Activated naive CD4-positive, alpha-beta T cell (primary cell): Measurements from ENCODE around the gene IGFL3.
"Not testable (repeated sequence)": the region's sequence is repeated elsewhere in the genome, so short reads cannot be mapped to it uniquely, and the experiment has no call there.

Source experiments
- DNase-seq, 4 experiments: peaks; one replicate each; lab custom pipeline; 2025; lab: John Stamatoyannopoulos, UW

Gene IGFL3

DNA sequence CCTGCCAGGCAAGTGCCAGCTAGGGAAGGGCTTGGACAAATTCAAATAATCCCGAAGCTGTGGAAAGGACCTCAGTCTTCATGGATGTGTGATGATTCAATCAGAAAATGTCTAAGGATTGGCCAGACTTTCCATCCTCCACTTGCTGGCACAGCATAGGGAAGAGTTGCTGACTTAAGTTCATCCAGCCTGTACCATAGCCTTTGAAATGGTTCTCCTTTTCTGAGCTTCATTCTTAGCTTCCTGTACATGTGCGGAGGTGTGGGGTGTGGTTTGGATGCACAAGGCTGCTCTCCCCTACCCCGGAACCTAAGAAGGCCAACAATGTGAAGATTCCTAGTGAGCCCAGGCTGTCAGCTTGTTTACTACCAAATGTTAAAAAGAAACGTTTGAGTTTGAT, 959 bp upstream of the IGFL3 start:
- DNase-seq = no peak

GRCh38 chr19:46118136-46118535, 6.4 kb downstream of the IGFL3 start:
- DNase-seq = no peak

DNA sequence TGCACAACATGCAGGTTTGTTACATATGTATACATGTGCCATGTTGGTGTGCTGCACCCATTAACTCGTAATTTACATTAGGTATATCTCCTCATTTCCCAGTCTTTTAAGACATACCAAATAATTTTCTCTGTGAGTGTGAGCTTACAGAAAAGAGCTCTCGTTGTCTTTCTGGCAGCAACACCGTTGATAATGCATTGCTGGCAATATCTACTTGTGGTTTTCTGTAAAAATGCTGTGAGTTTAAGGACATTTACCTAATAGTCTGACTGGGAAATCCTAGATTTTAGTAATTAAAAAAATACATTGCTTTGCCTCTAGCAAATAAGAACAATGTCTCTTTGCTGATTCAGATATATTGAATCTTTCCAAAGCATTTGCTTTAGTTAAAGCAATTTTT, 8.4 kb downstream of the IGFL3 start:
- DNase-seq = no peak

DNA sequence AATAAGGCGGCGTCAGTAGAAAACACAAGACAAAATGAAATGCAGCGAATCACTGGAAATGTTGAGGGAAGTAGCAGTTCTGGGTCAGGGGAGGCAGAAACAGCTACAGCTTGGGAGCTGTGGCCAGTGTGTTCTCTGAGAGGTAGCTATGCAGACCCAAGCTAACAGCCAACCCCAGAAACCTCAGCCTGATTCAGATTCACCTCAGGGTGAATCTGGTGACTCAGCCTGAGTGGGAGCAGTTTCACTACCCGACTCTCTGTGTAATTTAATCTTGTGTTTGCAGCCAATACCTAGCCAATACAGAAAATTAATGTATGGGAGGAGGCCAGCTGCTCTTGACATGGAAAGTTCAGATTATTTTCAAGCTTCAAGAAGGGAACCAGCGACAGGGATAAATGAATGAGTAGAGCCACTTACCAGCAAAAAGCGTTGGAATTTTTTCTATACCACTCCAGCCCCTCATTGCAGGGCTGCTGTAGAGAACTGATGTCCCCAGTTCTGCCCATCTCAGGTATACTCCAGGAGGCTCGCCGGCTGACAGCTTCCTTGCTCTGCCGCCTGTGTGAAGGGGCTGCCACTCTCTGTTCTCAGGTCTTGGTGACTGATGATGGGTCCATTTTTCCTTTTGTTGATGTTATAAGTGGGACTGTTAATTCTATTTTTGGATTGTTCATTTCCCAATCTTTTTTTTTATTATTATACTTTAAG, 8.9 kb downstream of the IGFL3 start:
- no peak for DNase-seq

DNA sequence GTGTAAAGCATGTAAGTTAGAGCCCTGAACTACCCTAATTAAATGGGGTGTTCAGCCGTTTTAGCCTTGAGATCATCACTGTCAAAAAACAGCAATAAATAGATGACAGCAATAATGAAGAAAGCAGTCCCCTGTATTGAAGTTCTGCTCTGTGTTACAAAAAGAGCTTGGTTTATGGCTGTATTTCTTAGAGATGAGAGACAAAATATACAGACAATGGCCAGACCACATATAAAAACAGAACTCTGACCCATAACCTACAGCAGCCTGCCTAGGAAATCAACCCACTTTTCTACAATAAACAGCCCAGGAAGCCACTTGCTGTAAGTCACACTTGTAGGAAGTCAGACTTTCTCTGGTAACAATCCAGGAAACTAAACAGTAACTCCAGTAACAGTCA, 10.8 kb downstream of the IGFL3 start:
- no peak for DNase-seq

DNA sequence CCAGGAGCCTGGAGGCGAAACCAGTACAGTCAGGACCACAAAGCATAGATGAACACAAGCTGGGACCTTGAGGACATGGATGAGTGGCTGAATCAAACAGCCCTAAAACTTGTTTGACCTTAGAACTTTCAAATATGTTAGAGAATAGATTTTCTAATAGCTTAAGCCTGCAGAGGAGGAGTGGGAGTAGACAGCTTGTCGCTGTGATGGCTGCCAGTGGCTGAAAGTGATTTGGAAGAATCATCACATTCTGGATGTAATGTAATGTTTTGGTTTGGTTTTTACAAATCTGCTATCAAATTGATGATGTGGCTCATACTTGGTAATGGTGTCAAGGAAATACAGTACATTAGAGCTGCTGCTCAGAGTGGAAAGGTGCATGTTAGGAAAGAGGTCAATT, 12.0 kb downstream of the IGFL3 start:
- no peak for DNase-seq

DNA sequence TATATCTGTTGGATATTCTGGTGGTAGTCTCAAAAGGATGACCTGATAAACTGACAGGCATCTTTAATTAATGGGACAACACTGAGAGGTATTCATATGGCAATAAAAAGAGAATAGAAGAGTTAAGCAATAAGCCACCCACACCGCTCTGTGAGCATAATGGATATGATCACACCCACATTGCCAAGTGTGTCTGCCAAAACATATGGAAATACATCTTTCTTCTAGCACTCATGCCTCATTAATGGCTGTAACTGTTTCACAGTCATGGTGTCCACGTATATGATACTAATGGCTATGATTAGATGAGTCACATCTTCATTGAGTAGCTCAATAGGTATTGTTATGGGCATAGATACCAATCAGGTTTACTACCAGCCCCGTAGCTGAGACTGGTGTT, 13.1 kb downstream of the IGFL3 start:
- no peak for DNase-seq

GRCh38 chr19:46109876-46110275, 14.6 kb downstream of the IGFL3 start:
- DNase-seq = no peak

DNA sequence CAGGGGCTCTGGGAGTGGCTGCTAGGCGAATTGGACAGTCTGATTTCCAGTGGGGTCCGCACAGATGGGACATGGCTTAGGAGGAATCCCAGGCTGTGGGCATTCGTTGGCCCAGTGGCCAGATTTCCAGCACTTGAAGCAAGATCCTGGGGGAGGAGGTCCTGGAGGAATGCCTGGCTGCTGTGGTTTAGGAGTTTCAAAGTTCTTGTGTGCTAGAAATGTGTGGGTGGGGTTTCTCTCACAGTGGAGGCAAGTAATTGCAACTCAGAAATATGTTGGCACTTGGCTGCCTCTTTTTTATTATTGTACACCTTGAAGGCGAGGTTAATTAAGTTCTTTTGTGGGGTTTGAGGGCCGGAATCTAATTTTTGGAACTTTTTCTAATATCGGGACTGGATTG, 17.1 kb downstream of the IGFL3 start:
- DNase-seq = no peak

GRCh38 chr19:46102333-46102732, 22.2 kb downstream of the IGFL3 start:
- not testable (repeated sequence) for DNase-seq

GRCh38 chr19:46101293-46101692, 23.2 kb downstream of the IGFL3 start:
- no peak for DNase-seq

GRCh38 chr19:46100344-46100743, 24.1 kb downstream of the IGFL3 start:
- DNase-seq = no peak

DNA sequence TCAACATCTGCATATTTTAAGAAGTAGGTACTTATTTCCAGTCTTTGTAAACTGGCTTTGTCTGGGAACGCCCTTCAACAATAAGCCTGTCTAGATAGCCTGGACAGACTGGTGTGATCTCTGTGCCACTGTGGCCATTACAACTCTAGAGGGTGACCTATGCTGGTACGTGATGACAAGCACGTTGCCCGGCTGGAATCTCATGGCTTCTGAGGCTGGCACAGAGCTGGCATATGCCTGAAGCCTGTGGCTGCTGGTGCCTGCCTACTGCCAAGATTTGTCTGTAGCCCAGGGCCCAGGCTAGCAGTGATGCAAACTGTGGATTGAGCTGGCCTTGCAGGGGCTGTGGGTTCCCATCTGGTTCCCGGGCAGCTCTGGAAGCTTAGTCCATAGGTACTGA, 34.0 kb downstream of the IGFL3 start:
- no peak for DNase-seq

- DNase-seq = no peak
Measured at GRCh38 chr19:46089432-46089831, 35.1 kb downstream of the IGFL3 start.

DNA sequence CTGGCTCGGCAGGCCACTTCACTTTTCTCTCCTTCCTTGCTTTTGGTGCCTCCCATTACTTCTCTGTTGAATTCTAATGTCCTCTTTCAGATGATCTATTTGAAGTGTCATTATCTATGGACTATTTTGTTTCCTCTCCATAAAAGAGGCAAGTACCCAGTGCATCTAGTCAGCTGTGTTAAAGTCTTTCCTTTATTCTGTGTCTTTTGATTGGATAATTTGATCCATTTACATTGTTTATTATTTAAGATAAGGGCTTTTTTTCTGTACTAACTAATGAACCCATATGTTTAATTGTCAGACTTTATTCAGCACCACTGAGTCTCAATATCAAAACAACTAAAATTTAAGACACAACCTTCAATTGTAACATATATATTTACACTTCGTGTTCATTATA, 36.4 kb downstream of the IGFL3 start:
- no peak for DNase-seq

DNA sequence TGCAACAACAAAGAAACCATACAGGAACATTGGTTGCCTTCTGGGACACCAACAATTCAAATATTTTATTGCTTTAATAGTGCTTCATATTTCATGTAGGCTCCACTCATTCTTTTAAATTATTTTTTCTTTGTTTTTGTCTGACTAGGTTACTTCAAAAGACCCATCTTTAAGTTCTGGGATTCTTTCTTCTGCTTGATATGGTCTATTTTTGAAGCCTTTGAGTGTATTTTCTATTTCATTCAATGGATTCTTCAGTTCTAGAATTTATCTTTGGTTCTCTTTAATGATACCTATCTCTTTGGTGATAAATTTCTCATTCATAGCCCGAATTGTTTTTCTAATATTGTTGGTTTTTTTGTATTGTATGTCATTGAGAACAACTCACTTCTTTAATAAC, 38.6 kb downstream of the IGFL3 start:
- no peak for DNase-seq

GRCh38 chr19:46082728-46083050, 41.8 kb downstream of the IGFL3 start:
- no peak for DNase-seq

- no peak for DNase-seq
Measured at GRCh38 chr19:46081928-46082727, 42.4 kb downstream of the IGFL3 start.

DNA sequence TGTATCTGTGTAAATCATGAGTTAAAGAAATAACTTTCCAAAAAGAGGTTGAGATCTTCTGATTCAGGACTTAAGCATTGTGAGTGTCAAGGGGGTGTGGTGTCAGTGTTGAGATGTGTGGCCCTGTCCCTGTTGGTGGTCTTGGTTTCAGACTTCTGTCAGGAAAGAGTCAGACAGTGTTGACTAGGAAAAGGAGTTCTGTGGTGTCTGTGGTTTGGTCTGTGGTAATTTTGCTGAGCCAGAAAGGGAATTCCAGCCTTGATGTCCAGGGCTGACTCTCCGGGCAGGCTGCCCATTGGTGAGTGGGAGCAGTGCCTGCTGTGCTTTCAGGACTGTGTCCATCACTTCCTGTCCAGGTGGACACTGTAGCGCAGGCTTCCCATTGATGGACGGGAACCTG, 43.9 kb downstream of the IGFL3 start:
- no peak for DNase-seq

- no peak for DNase-seq
Measured at GRCh38 chr19:46079576-46079975, 44.9 kb downstream of the IGFL3 start.

GRCh38 chr19:46078573-46079332, 45.7 kb downstream of the IGFL3 start:
- DNase-seq = not testable (repeated sequence)

- DNase-seq = no peak
Measured at GRCh38 chr19:46077815-46078167, 46.7 kb downstream of the IGFL3 start.
